Measurements from ENCODE around the gene LSM11.

The LSM11 gene

GRCh38 chr5:157772127-157772526, 28.6 kb downstream of the LSM11 start:
- no peak for DNase-seq (ENCODE audit: low read depth)

GRCh38 chr5:157778121-157778805, 34.8 kb downstream of the LSM11 start:
- no peak for DNase-seq (ENCODE audit: low read depth)

GRCh38 chr5:157779221-157779620, 35.7 kb downstream of the LSM11 start:
- DNase-seq (ENCODE audit: low read depth) = no peak

- DNase-seq (ENCODE audit: low read depth) = no peak
These were observed 42.3 kb downstream of the LSM11 start for GRCh38 chr5:157785801-157786200.

GRCh38 chr5:157793301-157793700, 49.8 kb downstream of the LSM11 start:
- DNase-seq (ENCODE audit: low read depth) = no peak

- DNase-seq (ENCODE audit: low read depth) = no peak
These were observed 56.1 kb downstream of the LSM11 start for GRCh38 chr5:157799578-157799977.

GRCh38 chr5:157800137-157800536, 56.6 kb downstream of the LSM11 start:
- DNase-seq (ENCODE audit: low read depth) = no peak

- no peak for DNase-seq (ENCODE audit: low read depth)
These were observed 59.2 kb downstream of the LSM11 start for GRCh38 chr5:157802736-157803135.

GRCh38 chr5:157808043-157808442, 64.5 kb downstream of the LSM11 start:
- no peak for DNase-seq (ENCODE audit: low read depth)
